HepG2 (cell line): ENCODE data around the gene MSI2. TPM values are rescaled to one million over a fixed set of nuclear protein-coding genes. Genes with fewer than 3 reads are reported as not detected.

Experiments used
- CBX5 ChIP-seq: sonication (generic); formaldehyde crosslinking; IDR thresholded peaks from 2 replicates; pipeline ENCODE4 v1.4.0; 2020; ENCODE audit warnings: missing genetic modification reagents, borderline replicate concordance
- CHD2 ChIP-seq: IDR thresholded peaks from 2 replicates; pipeline ENCODE4 v1.6.1; 2011; ENCODE audit warnings: low read depth, low read length, improper control_type of control experiment
- FOXA1 ChIP-seq, 2 experiments: fragments of 450-650 bp in 1 of 2; sonication (generic) in 1 of 2; formaldehyde crosslinking in 1 of 2; IDR thresholded peaks; 2 replicates each; pipeline versions ENCODE4 v1.4.0 to v1.6.1; 2016 to 2020; ENCODE audit warnings: missing genetic modification reagents in 1 of 2
- FOXP4 ChIP-seq: sonication (generic); formaldehyde crosslinking; IDR thresholded peaks from 2 replicates; pipeline ENCODE4 v1.4.0; 2020; ENCODE audit warnings: missing genetic modification reagents
- FUBP1 ChIP-seq: sonication (generic); formaldehyde crosslinking; IDR thresholded peaks from 2 replicates; pipeline ENCODE4 v1.5.1; 2020; ENCODE audit warnings: missing genetic modification reagents, mild to moderate bottlenecking, borderline replicate concordance
- HMG20A ChIP-seq: IDR thresholded peaks from 2 replicates; pipeline ENCODE4 v1.6.1; 2016; ENCODE audit warnings: borderline replicate concordance
- KDM5B ChIP-seq: sonication (generic); formaldehyde crosslinking; IDR thresholded peaks from 2 replicates; pipeline ENCODE4 v1.4.0; 2020; ENCODE audit warnings: missing genetic modification reagents, mild to moderate bottlenecking, borderline replicate concordance
- MAFG ChIP-seq: sonication (generic); formaldehyde crosslinking; IDR thresholded peaks from 2 replicates; pipeline ENCODE4 v1.5.1; 2020; ENCODE audit warnings: mild to moderate bottlenecking, missing genetic modification reagents
- MIER3 ChIP-seq: IDR thresholded peaks from 2 replicates; pipeline ENCODE4 v1.6.1; 2016; ENCODE audit warnings: missing compliant biosample characterization, borderline replicate concordance
- NR2F1 ChIP-seq, 2 experiments: fragments of 450-650 bp in 1 of 2; formaldehyde crosslinking in 1 of 2; IDR thresholded peaks; 2 replicates each; pipeline versions ENCODE4 v1.5.0 to v1.6.1; 2016 to 2020; ENCODE audit warnings: mild to moderate bottlenecking in 1 of 2, missing compliant biosample characterization in 1 of 2, missing genetic modification reagents in 1 of 2, moderate library complexity in 1 of 2
- PHF21A ChIP-seq: sonication (generic); formaldehyde crosslinking; IDR thresholded peaks from 2 replicates; pipeline ENCODE4 v1.5.0; 2020; ENCODE audit warnings: mild to moderate bottlenecking, missing genetic modification reagents
- SOX5 ChIP-seq: IDR thresholded peaks from 2 replicates; pipeline ENCODE4 v1.6.1; 2016; ENCODE audit warnings: borderline replicate concordance
- ZNF407 ChIP-seq: sonication (generic); formaldehyde crosslinking; IDR thresholded peaks from one replicate; pipeline ENCODE4 v1.5.1; 2020; ENCODE audit warnings: mild to moderate bottlenecking, missing genetic modification reagents; ENCODE audit errors: not compliant biosample characterization
- ZNF597 ChIP-seq: sonication (generic); formaldehyde crosslinking; IDR thresholded peaks from 2 replicates; pipeline ENCODE4 v1.5.0; 2020; ENCODE audit warnings: missing genetic modification reagents
- ZNF644 ChIP-seq: IDR thresholded peaks from 2 replicates; pipeline ENCODE4 v1.6.1; 2016; ENCODE audit warnings: low read depth
- polyA plus RNA-seq, 8 experiments: library from polyadenylated mRNA; depleted of rRNA in 3 of 8; stranded (reverse) in 7 of 8; unstranded in 1 of 8; fragments of >200 nt; fragmentation: Illumina TruSeq in 4 of 8; extraction: Trizol in 4 of 8; gene quantifications; 2 replicates each; pipeline versions ENCODE4 v1.2.1 to v1.2.3, GENCODE V29; 2011 to 2016; ENCODE audit warnings: low read depth in 4 of 8, missing spikeins in 1 of 8, mixed read lengths in 1 of 8; ENCODE audit not compliant: insufficient read depth in 1 of 8
- total RNA-seq, 5 experiments: library from RNA; depleted of rRNA; stranded (reverse); fragments of >200 nt; fragmentation: Illumina TruSeq; extraction: Trizol; gene quantifications; 2 replicates each; pipeline ENCODE4 v1.2.3, GENCODE V29; 2016; ENCODE audit warnings: low read depth in 1 of 5

Gene MSI2
- total and polyA plus RNA-seq, 2 of the 13 experiments (the other 11 are each of a cell fraction or from before 2014, with no cell fraction given), result 77.5 to 78.4 TPM

- TF ChIP-seq ZNF407 (CRISPR knock-in tag), result no peak
- peak; percentile 39; the same call in 1 of the 2 replicates for TF ChIP-seq FOXP4 (CRISPR knock-in tag)
- TF ChIP-seq NR2F1 (CRISPR knock-in tag; IDR thresholded peaks at IDR 0.05), result no peak
- TF ChIP-seq ZNF597, result no peak
- no peak for TF ChIP-seq KDM5B
- no peak for TF ChIP-seq FUBP1 (CRISPR knock-in tag)
- no peak for TF ChIP-seq CHD2
- TF ChIP-seq HMG20A (CRISPR knock-in tag), result no peak
- TF ChIP-seq PHF21A (CRISPR knock-in tag), result 0 out of 2 replicates have a peak, but pooled peaks have one; percentile 37
- no peak for TF ChIP-seq MIER3
- no peak for TF ChIP-seq ZNF644 (CRISPR knock-in tag)
- TF ChIP-seq CBX5 (CRISPR knock-in tag), result no peak
- TF ChIP-seq MAFG (CRISPR knock-in tag), result no peak
- TF ChIP-seq SOX5 (CRISPR knock-in tag), result 0 out of 2 replicates have a peak, but pooled peaks have one; percentile 18
- TF ChIP-seq FOXA1 (IDR thresholded peaks at IDR 0.05), result no peak
- peak; percentile 25; the same call in 1 of the 2 replicates for TF ChIP-seq FOXA1 (CRISPR knock-in tag; IDR thresholded peaks at IDR 0.05)
Observed at GRCh38 chr17:57444682-57445450, 188.5 kb downstream of the MSI2 start (continued).
